ENCODE data around the gene CTIF.
"Not testable (repeated sequence)": the region's sequence is repeated elsewhere in the genome, so short reads cannot be mapped to it uniquely, and the experiment has no call there.

The CTIF gene

GRCh38 chr18:48538531-48539405 lies at the start of gene CTIF:
TSS of gene CTIF (plus strand) at chr18:48539031. CDS start at chr18:48619566, 80,535 bp downstream.
- peak; percentile 99 for DNase-seq

- no peak for DNase-seq
These were observed 48.1 kb upstream of the CTIF start for GRCh38 chr18:48490641-48491293.

GRCh38 chr18:48492880-48493279 lies 46.0 kb upstream of the CTIF start:
- no peak for DNase-seq

GRCh38 chr18:48493434-48494230 lies 45.2 kb upstream of the CTIF start:
- DNase-seq: no peak

- no peak for DNase-seq
These were observed 41.0 kb upstream of the CTIF start for GRCh38 chr18:48497863-48498262.

GRCh38 chr18:48500517-48500916 lies 38.3 kb upstream of the CTIF start:
- no peak for DNase-seq

GRCh38 chr18:48502906-48503305 lies 35.9 kb upstream of the CTIF start:
- no peak for DNase-seq

- DNase-seq: no peak
These were observed 34.0 kb upstream of the CTIF start for GRCh38 chr18:48504819-48505218.

- DNase-seq: not testable (repeated sequence)
These were observed 31.8 kb upstream of the CTIF start for GRCh38 chr18:48506983-48507568.

- DNase-seq: not testable (repeated sequence)
These were observed 26.3 kb upstream of the CTIF start for GRCh38 chr18:48512498-48512897.

GRCh38 chr18:48514786-48515185 lies 24.0 kb upstream of the CTIF start:
- no peak for DNase-seq

GRCh38 chr18:48517048-48517447 lies 21.8 kb upstream of the CTIF start:
- DNase-seq: no peak

GRCh38 chr18:48519431-48520100 lies 19.3 kb upstream of the CTIF start:
- DNase-seq: no peak

- DNase-seq: no peak
These were observed 17.1 kb upstream of the CTIF start for GRCh38 chr18:48521723-48522122.

- DNase-seq: no peak
These were observed 13.2 kb upstream of the CTIF start for GRCh38 chr18:48525671-48526070.

GRCh38 chr18:48527461-48527860 lies 11.4 kb upstream of the CTIF start:
- no peak for DNase-seq

GRCh38 chr18:48528861-48529260 lies 10.0 kb upstream of the CTIF start:
- no peak for DNase-seq

GRCh38 chr18:48529796-48530195 lies 9.0 kb upstream of the CTIF start:
- no peak for DNase-seq

GRCh38 chr18:48530399-48531081 lies 8.3 kb upstream of the CTIF start:
- no peak for DNase-seq

GRCh38 chr18:48531082-48531403 lies 7.8 kb upstream of the CTIF start:
- no peak for DNase-seq

GRCh38 chr18:48531908-48532307 lies 6.9 kb upstream of the CTIF start:
- no peak for DNase-seq
